IMR-90 (cell line): ENCODE measurements around the gene DDOST. TPM values are rescaled to one million over a fixed set of nuclear protein-coding genes. Genes with fewer than 3 reads are reported as not detected.
"Not testable (repeated sequence)": the region's sequence is repeated elsewhere in the genome, so short reads cannot be mapped to it uniquely, and the experiment has no call there.

Source experiments
- ATAC-seq: fragments of 200-7000 bp; cut with Tn5 transposase; 2 replicates; pipeline ENCODE4 v1.9.1; 2020; ENCODE audit warnings: low read depth, mild to moderate bottlenecking, moderate library complexity
- BruUV-seq: library from RNA; stranded (reverse); fragments of 400-500 nt; replicated peaks from 2 replicates; lab custom pipeline; 2021; lab: Mats Ljungman, UMichigan
- CTCF ChIA-PET: fragments of 300-600 bp; formaldehyde crosslinking; extraction: SDS; loops from one replicate; lab custom pipeline; 2021; ENCODE audit warnings: antibody characterized with exemption; lab: Yijun Ruan, JAX
- POLR2A ChIA-PET: fragments of 300-600 bp; sonication (Branson Sonifier 250); formaldehyde crosslinking; loops from one replicate; lab custom pipeline; 2022; ENCODE audit warnings: antibody characterized with exemption; ENCODE audit not compliant: unreplicated experiment; lab: Charles Lee
- DNase-seq: peaks from one replicate; pipeline ENCODE4 v3.0.0; 2013
- H2AFZ ChIP-seq: replicated peaks from 2 replicates; pipeline ENCODE3; 2013; ENCODE audit warnings: low read length, mild to moderate bottlenecking; ENCODE audit not compliant: poor library complexity
- H2AK5ac ChIP-seq: 2 replicates; pipeline ENCODE4 v1.6.1; 2013; ENCODE audit warnings: low read depth, low read length, inconsistent platforms
- H2AK9ac ChIP-seq: replicated peaks from 2 replicates; pipeline ENCODE3; 2013; ENCODE audit warnings: mild to moderate bottlenecking, low read depth, low read length, moderate library complexity; ENCODE audit not compliant: poor library complexity
- H2BK120ac ChIP-seq: 2 replicates; pipeline ENCODE4 v1.6.1; 2013; ENCODE audit warnings: low read depth, low read length, inconsistent platforms
- H2BK15ac ChIP-seq: 3 replicates; pipeline ENCODE4 v1.6.1; 2013; ENCODE audit warnings: low read depth, low read length, inconsistent platforms
- H2BK20ac ChIP-seq: 2 replicates; pipeline ENCODE4 v1.6.1; 2013; ENCODE audit warnings: low read depth, mild to moderate bottlenecking, inconsistent platforms, low read length, moderate library complexity
- H2BK5ac ChIP-seq: 2 replicates; pipeline ENCODE4 v1.6.1; 2013; ENCODE audit warnings: mild to moderate bottlenecking, low read depth, low read length, inconsistent platforms; ENCODE audit not compliant: poor library complexity, severe bottlenecking
- H3K14ac ChIP-seq: replicated peaks from 2 replicates; pipeline ENCODE4 v1.6.1; 2013; ENCODE audit warnings: low read depth, low read length, inconsistent platforms
- H3K18ac ChIP-seq: 2 replicates; pipeline ENCODE4 v1.6.1; 2013; ENCODE audit warnings: low read depth, low read length, control low read depth
- H3K23ac ChIP-seq: 2 replicates; pipeline ENCODE4 v1.6.1; 2013; ENCODE audit warnings: low read depth, low read length, inconsistent platforms
- H3K27ac ChIP-seq: 2 replicates; pipeline ENCODE4 v1.5.1; 2013; ENCODE audit warnings: mild to moderate bottlenecking, control low read depth, low read length; ENCODE audit not compliant: insufficient read depth
- H3K27me3 ChIP-seq: 2 replicates; pipeline ENCODE4 v1.6.1; 2013; ENCODE audit warnings: low read length; ENCODE audit not compliant: control insufficient read depth, insufficient read depth
- H3K36me3 ChIP-seq: 2 replicates; pipeline ENCODE4 v1.6.1; 2013; ENCODE audit warnings: low read length, mixed read lengths; ENCODE audit not compliant: control insufficient read depth, insufficient read depth
- H3K4ac ChIP-seq: 2 replicates; pipeline ENCODE4 v1.6.1; 2013; ENCODE audit warnings: low read depth, low read length, inconsistent platforms
- H3K4me1 ChIP-seq: 2 replicates; pipeline ENCODE4 v1.6.1; 2013; ENCODE audit warnings: low read length, mixed read lengths; ENCODE audit not compliant: control insufficient read depth, insufficient read depth
- H3K4me2 ChIP-seq: 2 replicates; pipeline ENCODE4 v1.6.1; 2013; ENCODE audit warnings: low read depth, mild to moderate bottlenecking, control low read depth, low read length, moderate library complexity
- H3K4me3 ChIP-seq: 2 replicates; pipeline ENCODE4 v1.5.1; 2013; ENCODE audit warnings: low read depth, mild to moderate bottlenecking, control low read depth, low read length, moderate library complexity; ENCODE audit not compliant: insufficient read depth
- H3K56ac ChIP-seq: 2 replicates; pipeline ENCODE4 v1.6.1; 2013; ENCODE audit warnings: low read length, inconsistent platforms; ENCODE audit not compliant: insufficient read depth; ENCODE audit errors: extremely low read depth
- H3K79me1 ChIP-seq, 2 experiments: 2 replicates each; pipeline ENCODE4 v1.6.1; 2013; ENCODE audit warnings: low read length in 2 of 2, inconsistent platforms in 1 of 2, low read depth in 1 of 2
- H3K9ac ChIP-seq: 2 replicates; pipeline ENCODE4 v1.6.1; 2013; ENCODE audit warnings: low read depth, low read length, control low read depth
- H3K9me1 ChIP-seq: 2 replicates; pipeline ENCODE4 v1.6.1; 2013; ENCODE audit warnings: low read length, inconsistent platforms; ENCODE audit not compliant: insufficient read depth
- H3K9me3 ChIP-seq: 2 replicates; pipeline ENCODE4 v1.6.1; 2013; ENCODE audit warnings: low read length; ENCODE audit not compliant: control insufficient read depth, insufficient read depth
- H4K20me1 ChIP-seq: 2 replicates; pipeline ENCODE4 v1.6.1; 2013; ENCODE audit warnings: low read length, inconsistent platforms; ENCODE audit not compliant: insufficient read depth
- H4K5ac ChIP-seq: 2 replicates; pipeline ENCODE4 v1.6.1; 2013; ENCODE audit warnings: mild to moderate bottlenecking, low read depth, low read length, control low read depth
- H4K8ac ChIP-seq, 2 experiments: 2 replicates each; pipeline ENCODE4 v1.6.1; 2013; ENCODE audit warnings: low read depth in 2 of 2, low read length in 2 of 2, control low read depth in 1 of 2, inconsistent platforms in 1 of 2
- H4K91ac ChIP-seq: 2 replicates; pipeline ENCODE4 v1.6.1; 2013; ENCODE audit warnings: low read depth, low read length, inconsistent platforms; ENCODE audit not compliant: insufficient read depth
- WGBS, 2 experiments: methylation state at CpG; one replicate each; pipeline versions ENCODE4 v1.1.5 to v1.1.7; 2013; ENCODE audit warnings: missing lambda C conversion rate in 2 of 2; ENCODE audit not compliant: insufficient read length in 1 of 2; ENCODE audit errors: extremely low coverage in 2 of 2; 5-methylcytosine and 5-hydroxymethylcytosine counted together
- dilution Hi-C: fragments of 300-500 bp; cut with HindIII; formaldehyde crosslinking; loops from one replicate; pipeline ENCODE4 v1.14.3; 2018; ENCODE audit warnings: low sequenced_read_pairs; ENCODE audit not compliant: unreplicated experiment
- in situ Hi-C: fragments of 300-500 bp; cut with MboI; formaldehyde crosslinking; loops from 3 replicates; pipeline ENCODE4 v1.14.3; 2019; ENCODE audit warnings: low sequenced_read_pairs, inconsistent platforms, mixed read lengths
- intact Hi-C: fragments of 100-400 bp; cut with micrococcal nuclease; formaldehyde crosslinking; loops from 2 replicates; pipeline ENCODE4 v1.10.0; 2022
- polyA plus RNA-seq, 3 experiments: library from polyadenylated mRNA; depleted of rRNA; stranded (reverse); fragments of >200 nt; gene quantifications; 2 replicates each; pipeline ENCODE4 v1.2.3, GENCODE V29; 2012; ENCODE audit warnings: low replicate concordance in 1 of 3
- total RNA-seq: library from RNA; depleted of rRNA; stranded (reverse); fragments of >200 nt; gene quantifications from 2 replicates; pipeline ENCODE4 v1.2.3, GENCODE V29; 2012

The DDOST gene
- total and polyA plus RNA-seq, 2 of the 4 experiments (the other 2 are of a cell fraction): 179 to 477 TPM

GRCh38 chr1:20673626-20674025 lies 12.5 kb upstream of the DDOST start:
- WGBS, 2 experiments: 88% methylated on average over 2 of the region's 11 CpGs; no CpG with 5 or more reads in 1 of the 2 experiments
- H3K27me3 ChIP-seq, H4K8ac ChIP-seq, H3K4me2 ChIP-seq, CTCF ChIA-PET, H3K4ac ChIP-seq, H2AK5ac ChIP-seq, H3K4me3 ChIP-seq, BruUV-seq, H4K5ac ChIP-seq, H2BK15ac ChIP-seq, H2BK20ac ChIP-seq, H3K9ac ChIP-seq, H4K91ac ChIP-seq, H3K9me3 ChIP-seq, H3K79me1 ChIP-seq, H2AK9ac ChIP-seq, ATAC-seq, H2AFZ ChIP-seq, intact Hi-C loops, H4K20me1 ChIP-seq, POLR2A ChIA-PET, H2BK5ac ChIP-seq, H3K4me1 ChIP-seq, H2BK120ac ChIP-seq, H3K9me1 ChIP-seq, H3K23ac ChIP-seq, H3K36me3 ChIP-seq, dilution Hi-C loops, H3K18ac ChIP-seq, H3K27ac ChIP-seq, H3K14ac ChIP-seq, in situ Hi-C loops, H3K56ac ChIP-seq: not testable (repeated sequence)
- DNase-seq: peak; percentile 19
